Pancreas (tissue), 10 donors: ENCODE results near the gene ANKRD13C. TPM values are rescaled to one million over a fixed set of nuclear protein-coding genes. Genes with fewer than 3 reads are reported as not detected.

Experiments
- ATAC-seq, 4 donors: fragments of 200-7000 bp; cut with Tn5 transposase; one replicate each; pipeline versions ENCODE4 v1.8.0 to v1.9.1; 2020; ENCODE audit warnings: mild to moderate bottlenecking in 4 of 4, moderate library complexity in 4 of 4
- DNase-seq, 6 donors: peaks; one replicate each; pipeline ENCODE4 v3.0.0-alpha.2; 2020
- FAIRE-seq: peaks from 2 replicates; lab custom pipeline; 2012; peaks lifted over from hg19 to GRCh38; lab: Jason Lieb, UNC
- H3K27ac ChIP-seq, 4 donors: fragments of 200-600 bp; sonication (generic); 1 replicate in 3 of 4; 2 replicates in 1 of 4; pipeline versions ENCODE4 v1.5.0 to v1.8.0; 2020
- H3K27me3 ChIP-seq, 4 donors: fragments of 200-600 bp; one replicate each; pipeline ENCODE4 v1.8.0; 2021
- H3K36me3 ChIP-seq, 3 donors: fragments of 200-600 bp; sonication (generic) in 1 of 3; one replicate each; pipeline versions ENCODE4 v1.5.0 to v1.8.0; 2020 to 2021
- H3K4me1 ChIP-seq, 3 donors: fragments of 200-600 bp; one replicate each; pipeline ENCODE4 v1.8.0; 2021
- H3K4me3 ChIP-seq, 4 donors: fragments of 200-600 bp; sonication (generic) in 2 of 4; one replicate each; pipeline versions ENCODE4 v1.5.0 to v1.8.0; 2020 to 2021
- H3K9me3 ChIP-seq, 4 donors: fragments of 200-600 bp; one replicate each; pipeline ENCODE4 v1.8.0; 2021
- WGBS, 2 donors: extraction: QIAGEN DNeasy Blood & Tissue Kit; methylation state at CpG; one replicate each; pipeline ENCODE4 v1.1.7; 2013; 5-methylcytosine and 5-hydroxymethylcytosine counted together
- intact Hi-C, 3 donors: fragments of 100-400 bp; cut with DNase I; formaldehyde crosslinking; loops; one replicate each; pipeline versions ENCODE4 v1.11.1 to v1.14.2; 2022
- polyA plus RNA-seq, 2 donors: library from polyadenylated mRNA; stranded (reverse); fragments of 200-250 nt; gene quantifications; one replicate each; pipeline ENCODE4 v1.2.3, GENCODE V29; 2013
- total RNA-seq, 6 donors: library from RNA; stranded (reverse); fragmentation: NEBNext Ultra II Directional in 4 of 6; extraction: Animal tissue kit (Norgen Biotek cat#: 25700) in 4 of 6; gene quantifications; one replicate each; pipeline versions ENCODE4 v1.2.1 to v1.2.4, GENCODE V29; 2021 to 2023
- TF ChIP-seq, protein P1 (sequence below), 4 donors: fragments of 200-600 bp; sonication (generic) in 3 of 4; IDR thresholded peaks; one replicate each; pipeline versions ENCODE4 v1.5.0 to v1.8.0; 2021; ENCODE audit warnings: antibody characterized with exemption in 4 of 4
- donor health status: healthy with polysubstance abuse.
- donor health status: DM: no; HTN: no; CAD: no; lungs with moderate emphysema.
- donor health status: DM: no; HTN: no; CAD: no.
- donor health status: control.
- donor health status: control.
- donor health status: Bipolar disorder and iron deficiency.
- donor health status: DM: yes; HTN: yes; CAD: no.
- donor health status: DM: no; HTN: no; CAD: no.
- donor health status: DM: no; HTN: no; CAD: no.
- donor health status: DM: yes; HTN: yes; CAD: no.

The ANKRD13C gene
- total and polyA plus RNA-seq, 8 donors, result 4.6 to 13.0 (median 8.1) TPM

DNA sequence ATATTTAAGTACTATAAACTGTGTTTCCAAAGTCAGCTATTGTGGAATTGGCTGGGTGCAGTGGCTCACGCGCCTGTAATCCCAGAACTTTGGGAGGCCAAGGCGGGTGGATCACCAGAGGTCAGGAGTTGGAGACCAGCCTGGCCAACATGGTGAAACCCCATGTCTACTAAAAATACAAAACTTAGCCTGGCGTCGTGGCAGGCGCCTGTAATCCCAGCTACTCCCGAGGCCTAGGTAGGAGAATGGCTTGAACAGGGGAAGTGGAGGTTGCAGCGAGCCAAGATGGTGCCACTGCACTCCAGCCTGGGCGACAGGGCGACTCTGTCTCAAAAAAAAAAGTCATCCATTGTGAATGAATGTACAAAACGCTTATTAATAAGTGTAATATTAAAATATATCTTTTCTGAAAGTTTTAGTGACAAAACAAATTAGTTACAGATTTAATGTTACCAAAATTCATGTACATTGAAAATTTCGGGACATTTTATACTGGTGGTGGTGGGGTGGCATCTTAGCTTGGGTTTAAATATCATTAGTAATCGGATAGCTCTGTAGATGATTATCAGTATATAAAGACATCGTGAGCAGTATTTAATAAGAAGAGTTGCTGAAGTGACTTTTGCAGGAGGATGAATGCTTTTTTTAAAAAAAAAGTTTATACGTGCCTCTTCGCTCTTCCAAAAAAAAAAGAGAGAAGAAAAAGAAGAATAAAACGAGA lies 133.8 kb downstream of the ANKRD13C start:
- FAIRE-seq (no peak), ATAC-seq (no peak), DNase-seq (no peak)
- intact Hi-C loops, result no loop called here
- H3K9me3 ChIP-seq, result no peaks in the 10 kb centered on the region
- 47 to 52% methylated on average over 17 of the region's 17 CpGs for WGBS, 2 donors
- H3K27ac ChIP-seq, result peak overlapping the region; percentile 91 to 98 (median 95)
- H3K27me3 ChIP-seq, result no peaks in the 10 kb centered on the region
- H3K4me1 ChIP-seq, result peaks cover 14 to 31% (median 28%) of the 10 kb centered on the region in 3 donors
- peak overlapping the region; percentile 58 to 80 (median 68) for H3K4me3 ChIP-seq
- no peaks in the 10 kb centered on the region for H3K36me3 ChIP-seq
- TF ChIP-seq, protein P1, sequence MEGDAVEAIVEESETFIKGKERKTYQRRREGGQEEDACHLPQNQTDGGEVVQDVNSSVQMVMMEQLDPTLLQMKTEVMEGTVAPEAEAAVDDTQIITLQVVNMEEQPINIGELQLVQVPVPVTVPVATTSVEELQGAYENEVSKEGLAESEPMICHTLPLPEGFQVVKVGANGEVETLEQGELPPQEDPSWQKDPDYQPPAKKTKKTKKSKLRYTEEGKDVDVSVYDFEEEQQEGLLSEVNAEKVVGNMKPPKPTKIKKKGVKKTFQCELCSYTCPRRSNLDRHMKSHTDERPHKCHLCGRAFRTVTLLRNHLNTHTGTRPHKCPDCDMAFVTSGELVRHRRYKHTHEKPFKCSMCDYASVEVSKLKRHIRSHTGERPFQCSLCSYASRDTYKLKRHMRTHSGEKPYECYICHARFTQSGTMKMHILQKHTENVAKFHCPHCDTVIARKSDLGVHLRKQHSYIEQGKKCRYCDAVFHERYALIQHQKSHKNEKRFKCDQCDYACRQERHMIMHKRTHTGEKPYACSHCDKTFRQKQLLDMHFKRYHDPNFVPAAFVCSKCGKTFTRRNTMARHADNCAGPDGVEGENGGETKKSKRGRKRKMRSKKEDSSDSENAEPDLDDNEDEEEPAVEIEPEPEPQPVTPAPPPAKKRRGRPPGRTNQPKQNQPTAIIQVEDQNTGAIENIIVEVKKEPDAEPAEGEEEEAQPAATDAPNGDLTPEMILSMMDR (IDR thresholded peaks at IDR 0.05), result no peak

DNA sequence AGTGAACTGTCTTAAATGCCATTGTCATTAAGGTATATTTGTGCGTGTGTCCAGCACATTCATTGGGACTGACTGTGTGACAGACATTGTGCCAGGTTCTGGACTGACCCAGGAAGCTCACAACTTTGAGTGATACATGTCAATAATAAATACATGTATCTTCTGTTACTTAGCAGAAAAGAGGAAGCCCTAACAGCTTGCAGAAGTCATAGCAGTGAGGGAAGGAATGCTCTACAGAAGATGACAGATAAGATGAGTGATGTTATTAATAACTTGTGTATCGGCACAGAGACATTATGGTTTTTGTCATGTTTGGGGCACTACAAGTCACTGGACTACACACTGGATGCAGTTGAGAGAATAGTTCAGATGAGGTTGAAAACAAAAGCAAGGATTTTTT lies 134.5 kb downstream of the ANKRD13C start:
- Histone ChIP-seq H3K9me3 (no peaks in the 10 kb centered on the region), H3K27ac (no peak overlapping the region), H3K27me3 (no peaks in the 10 kb centered on the region), H3K4me3 (no peak overlapping the region), H3K4me1 (peaks cover 13 to 31% (median 28%) of the 10 kb centered on the region in 3 donors), H3K36me3 (no peaks in the 10 kb centered on the region)
- ATAC-seq (no peak), DNase-seq (no peak), FAIRE-seq (no peak)
- intact Hi-C loops, result no loop called here
- WGBS, 2 donors, result 86 to 90% methylated on average over 2 of the region's 2 CpGs
- TF ChIP-seq, protein P1 (IDR thresholded peaks at IDR 0.05), result no peak

DNA sequence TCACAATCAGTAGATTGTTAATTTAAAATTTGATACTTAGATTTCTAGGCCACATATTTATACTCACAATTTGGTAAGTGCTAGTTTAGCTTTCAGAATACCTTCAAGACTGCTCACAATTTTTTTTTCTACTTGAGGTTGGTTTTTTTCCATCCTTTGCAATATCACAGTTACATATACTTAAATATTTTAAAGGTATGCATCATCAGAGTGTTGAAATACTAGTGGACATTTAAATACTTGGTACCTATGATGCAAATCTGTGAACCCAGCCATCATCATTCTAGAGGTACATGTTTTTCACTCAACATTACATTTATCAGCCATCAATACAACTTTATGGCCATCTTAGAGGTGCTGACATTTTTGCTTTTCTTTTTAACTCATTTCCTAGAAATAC lies 143.0 kb downstream of the ANKRD13C start:
- no peak for FAIRE-seq
- no peaks in the 10 kb centered on the region for H3K36me3 ChIP-seq
- no peaks in the 10 kb centered on the region for H3K27me3 ChIP-seq
- H3K27ac ChIP-seq, result no peak overlapping the region
- peaks cover 0 to 14% (median 13%) of the 10 kb centered on the region in 3 donors for H3K4me1 ChIP-seq
- TF ChIP-seq, protein P1 (IDR thresholded peaks at IDR 0.05), result no peak
- intact Hi-C loops, result no loop called here
- H3K4me3 ChIP-seq, result no peak overlapping the region
- DNase-seq, result no peak
- ATAC-seq, result no peak
- H3K9me3 ChIP-seq, result no peaks in the 10 kb centered on the region

DNA sequence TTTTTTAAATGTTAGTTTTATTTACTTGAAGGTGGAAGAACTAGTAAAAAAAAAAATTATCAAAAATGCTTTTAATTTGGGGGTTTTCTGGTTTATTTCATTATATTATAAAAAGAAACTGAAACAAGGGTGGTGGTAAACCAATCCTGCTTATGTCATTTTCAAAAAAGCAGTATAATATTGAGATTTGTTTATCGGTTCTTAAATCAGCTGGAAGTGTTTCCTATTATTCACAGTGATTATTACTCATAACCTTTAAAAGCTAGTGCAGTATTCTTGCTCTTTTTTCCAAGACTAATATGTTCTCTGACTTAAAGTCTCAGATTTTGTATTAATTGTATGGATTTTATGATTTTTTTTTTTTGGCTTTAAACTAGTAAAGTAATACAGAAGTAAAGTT lies 143.7 kb downstream of the ANKRD13C start:
- 84% methylated on average over 1 of the region's 1 CpG for WGBS, 2 donors
- no peak overlapping the region for H3K4me3 ChIP-seq
- FAIRE-seq (no peak), ATAC-seq (no peak), DNase-seq (no peak)
- no peaks in the 10 kb centered on the region for H3K36me3 ChIP-seq
- no peak overlapping the region for H3K27ac ChIP-seq
- H3K27me3 ChIP-seq, result no peaks in the 10 kb centered on the region
- intact Hi-C loops, result no loop called here
- H3K9me3 ChIP-seq, result no peaks in the 10 kb centered on the region
- TF ChIP-seq, protein P1 (IDR thresholded peaks at IDR 0.05), result no peak
- H3K4me1 ChIP-seq, result peaks cover 0 to 17% (median 15%) of the 10 kb centered on the region in 3 donors

Other genes with a start within 250 kb of the ANKRD13C start
- 1 to 10 TPM; 2.8 to 5.6 (median 3.8) TPM for gene LRRC40, start 149.1 kb downstream of the ANKRD13C start, total RNA-seq
- 1 to 10 TPM; 3.3 to 5.7 TPM for gene LRRC40, start 149.1 kb downstream of the ANKRD13C start, polyA plus RNA-seq
- 10 to 100 TPM; 35.4 to 81.8 (median 68.1) TPM for gene SRSF11, start 133.3 kb downstream of the ANKRD13C start, total RNA-seq
- gene SRSF11, start 133.3 kb downstream of the ANKRD13C start, polyA plus RNA-seq, result 100 to 1,000 TPM; 145 to 252 TPM
- gene CTH, start 56.5 kb upstream of the ANKRD13C start, total RNA-seq, result 10 to 100 TPM in 1 of 6 donors, 1 to 10 TPM in 5; 3.3 to 39.7 (median 5.4) TPM
- 1 to 10 TPM; 4.1 to 4.8 TPM for gene CTH, start 56.5 kb upstream of the ANKRD13C start, polyA plus RNA-seq